ENCODE results near the gene LYST.

GRCh38 chr1:235808223-235808622 lies 58.5 kb downstream of the LYST start:
- TF ChIP-seq CTCF (IDR thresholded peaks at IDR 0.05; ENCODE audit: low read length) = no peak
- no peak for TF ChIP-seq EZH2 (IDR thresholded peaks at IDR 0.05; ENCODE audit: borderline replicate concordance, low read length)

Measured in OCI-LY1 (cell line).